ENCODE results near the gene MT1G.
"Not testable (repeated sequence)": the region's sequence is repeated elsewhere in the genome, so short reads cannot be mapped to it uniquely, and the experiment has no call there.

Gene MT1G

DNA sequence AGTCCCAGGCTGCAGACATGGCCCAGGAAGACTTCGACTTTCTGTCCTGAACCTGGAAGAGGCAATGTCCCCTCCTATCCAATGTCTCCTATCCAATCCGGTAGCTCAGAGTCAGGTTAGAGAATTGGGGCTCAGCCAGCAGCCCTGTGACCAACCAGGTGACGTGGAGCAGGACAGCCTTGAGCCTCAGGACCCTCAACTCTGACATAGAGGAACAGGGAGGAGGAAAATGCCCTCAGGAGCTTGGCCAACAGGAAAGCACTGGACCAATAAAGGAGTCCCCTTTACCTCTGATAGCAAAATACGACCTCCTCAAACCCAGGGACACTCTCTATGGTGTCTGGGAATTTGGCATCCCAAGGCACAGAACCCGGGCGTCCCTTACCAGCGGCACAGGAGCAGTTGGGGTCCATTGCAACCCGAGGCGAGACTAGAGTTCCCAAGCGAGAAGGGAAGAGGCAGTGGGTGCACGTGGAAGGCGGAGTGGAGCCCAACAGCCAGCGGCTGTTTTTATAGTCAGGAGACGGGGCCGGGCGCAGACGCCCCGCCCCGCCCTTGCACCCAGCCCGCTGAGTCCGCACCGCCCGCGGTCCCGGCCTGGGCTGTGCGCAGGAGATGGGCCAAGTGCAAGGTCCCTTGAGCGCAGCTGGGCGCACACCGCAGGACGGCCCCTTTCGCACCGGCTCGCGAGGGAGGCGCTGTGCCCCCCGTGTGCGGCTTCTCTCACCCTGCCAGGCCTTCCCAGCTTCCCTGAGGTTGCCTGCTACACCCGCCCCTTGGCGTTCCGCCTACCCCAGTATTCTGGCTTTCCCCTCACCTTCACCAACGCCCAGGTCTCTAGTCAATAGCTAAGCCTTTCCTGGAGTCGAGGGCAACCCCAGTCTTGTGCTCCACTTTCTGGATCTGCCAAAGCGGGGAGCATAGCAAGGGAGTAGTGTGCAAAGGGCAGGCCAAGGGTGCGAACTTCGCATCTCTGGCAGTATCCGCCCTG, at the start of gene MT1G:
TSS of gene MT1G (minus strand) at position 485 of the 991 bp plus-strand sequence. CDS start at position 413, 72 bp downstream.
- peaks cover 6% of the 10 kb centered on the region; the same call in 1 of the 2 replicates for H3K27me3 ChIP-seq (ENCODE audit: insufficient read depth, low read length)
- no peak within 1 kb of the TSS for H3K9ac ChIP-seq (ENCODE audit: low read length)

DNA sequence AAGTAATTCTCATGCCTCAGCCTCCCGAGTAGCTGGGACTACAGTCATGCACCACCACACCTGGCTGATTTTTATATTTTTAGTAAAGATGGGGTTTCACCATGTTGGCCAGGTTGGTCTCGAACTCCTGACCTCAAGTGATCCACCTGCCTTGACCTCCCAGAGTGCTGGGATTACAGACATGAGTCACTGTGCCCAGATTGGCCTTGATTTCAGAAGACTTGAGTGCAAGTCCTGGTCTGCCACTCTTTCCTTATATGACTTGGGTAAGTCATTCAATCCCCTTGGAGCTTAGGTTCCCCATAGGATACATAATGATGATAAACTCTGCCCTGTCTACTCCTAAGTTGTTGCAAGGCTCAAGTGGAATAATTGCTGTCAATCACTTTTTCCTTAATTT, 49.7 kb upstream of the MT1G start:
- not testable (repeated sequence) for H4K20me1 ChIP-seq (ENCODE audit: insufficient read depth, low read length); H3K36me3 ChIP-seq (ENCODE audit: insufficient read depth, low read length); H3K4me2 ChIP-seq (ENCODE audit: low read length); H3K9ac ChIP-seq (ENCODE audit: low read length); H2AFZ ChIP-seq (ENCODE audit: low read length); H3K4me1 ChIP-seq (ENCODE audit: insufficient read depth, low read length, severe bottlenecking); H3F3A ChIP-seq (ENCODE audit: insufficient read depth, low read length); H3K79me2 ChIP-seq (ENCODE audit: insufficient read depth, low read length); H3K9me2 ChIP-seq (ENCODE audit: low read depth, low read length); H3K27ac ChIP-seq (ENCODE audit: low read depth, low read length, poor library complexity, severe bottlenecking); H3K4me3 ChIP-seq (ENCODE audit: low read depth, low read length, poor library complexity, severe bottlenecking); H3K9me3 ChIP-seq (ENCODE audit: low read length); H3K27me3 ChIP-seq (ENCODE audit: insufficient read depth, low read length)

More for the DNA sequence above, at the start of gene MT1G:
- Histone ChIP-seq H2AFZ (ENCODE audit: low read length) (no peak within 1 kb of the TSS), H4K20me1 (ENCODE audit: insufficient read depth, low read length) (no peaks in the 10 kb centered on the region), H3K4me3 (ENCODE audit: low read depth, low read length, poor library complexity, severe bottlenecking) (no peak within 1 kb of the TSS), H3K9me3 (ENCODE audit: low read length) (no peaks in the 10 kb centered on the region), H3K9me2 (ENCODE audit: low read depth, low read length) (no peaks in the 10 kb centered on the region), H3K4me2 (ENCODE audit: low read length) (no peak within 1 kb of the TSS), H3K27ac (ENCODE audit: low read depth, low read length, poor library complexity, severe bottlenecking) (no peak within 1 kb of the TSS), H3K79me2 (ENCODE audit: insufficient read depth, low read length) (no peaks in the 10 kb centered on the region), H3K4me1 (ENCODE audit: insufficient read depth, low read length, severe bottlenecking) (no peaks in the 10 kb centered on the region), H3K36me3 (ENCODE audit: insufficient read depth, low read length) (no peaks in the 10 kb centered on the region), H3F3A (ENCODE audit: insufficient read depth, low read length) (no peaks in the 10 kb centered on the region)
- TF ChIP-seq EZH2 (IDR thresholded peaks at IDR 0.05; ENCODE audit: borderline replicate concordance, low read length): no peak
- TF ChIP-seq, protein P1, sequence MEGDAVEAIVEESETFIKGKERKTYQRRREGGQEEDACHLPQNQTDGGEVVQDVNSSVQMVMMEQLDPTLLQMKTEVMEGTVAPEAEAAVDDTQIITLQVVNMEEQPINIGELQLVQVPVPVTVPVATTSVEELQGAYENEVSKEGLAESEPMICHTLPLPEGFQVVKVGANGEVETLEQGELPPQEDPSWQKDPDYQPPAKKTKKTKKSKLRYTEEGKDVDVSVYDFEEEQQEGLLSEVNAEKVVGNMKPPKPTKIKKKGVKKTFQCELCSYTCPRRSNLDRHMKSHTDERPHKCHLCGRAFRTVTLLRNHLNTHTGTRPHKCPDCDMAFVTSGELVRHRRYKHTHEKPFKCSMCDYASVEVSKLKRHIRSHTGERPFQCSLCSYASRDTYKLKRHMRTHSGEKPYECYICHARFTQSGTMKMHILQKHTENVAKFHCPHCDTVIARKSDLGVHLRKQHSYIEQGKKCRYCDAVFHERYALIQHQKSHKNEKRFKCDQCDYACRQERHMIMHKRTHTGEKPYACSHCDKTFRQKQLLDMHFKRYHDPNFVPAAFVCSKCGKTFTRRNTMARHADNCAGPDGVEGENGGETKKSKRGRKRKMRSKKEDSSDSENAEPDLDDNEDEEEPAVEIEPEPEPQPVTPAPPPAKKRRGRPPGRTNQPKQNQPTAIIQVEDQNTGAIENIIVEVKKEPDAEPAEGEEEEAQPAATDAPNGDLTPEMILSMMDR (IDR thresholded peaks at IDR 0.05; ENCODE audit: low read length): no peak

DNA sequence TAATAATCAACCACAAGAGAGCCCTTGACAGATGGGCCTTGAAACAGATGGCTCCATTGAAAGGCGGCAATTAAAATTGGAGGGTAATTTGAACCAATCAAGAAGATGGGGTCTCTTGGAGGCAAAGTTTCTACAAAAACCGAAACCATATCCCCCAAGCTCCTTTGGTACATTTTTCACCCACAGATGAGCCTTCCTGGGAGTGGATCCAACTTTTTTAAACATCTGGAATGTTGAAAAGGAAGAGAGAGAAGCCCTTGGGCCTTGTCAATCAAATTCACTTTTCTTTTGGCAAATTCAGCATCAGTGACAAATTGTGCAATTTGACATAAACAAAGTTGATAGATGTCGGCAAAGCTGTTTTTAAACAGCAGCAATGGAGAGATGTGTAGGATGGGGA, 48.9 kb upstream of the MT1G start:
- H3K4me2 ChIP-seq (ENCODE audit: low read length): no peak overlapping the region
- H3K27me3 ChIP-seq (ENCODE audit: insufficient read depth, low read length): no peaks in the 10 kb centered on the region
- TF ChIP-seq EZH2 (IDR thresholded peaks at IDR 0.05; ENCODE audit: borderline replicate concordance, low read length): no peak
- TF ChIP-seq, protein P1 (IDR thresholded peaks at IDR 0.05; ENCODE audit: low read length): no peak
- H3K9ac ChIP-seq (ENCODE audit: low read length): no peak overlapping the region
- H2AFZ ChIP-seq (ENCODE audit: low read length): no peak overlapping the region
- no peaks in the 10 kb centered on the region for H3K36me3 ChIP-seq (ENCODE audit: insufficient read depth, low read length)
- no peaks in the 10 kb centered on the region for H3F3A ChIP-seq (ENCODE audit: insufficient read depth, low read length)
- no peaks in the 10 kb centered on the region for H3K9me2 ChIP-seq (ENCODE audit: low read depth, low read length)
- H3K4me1 ChIP-seq (ENCODE audit: insufficient read depth, low read length, severe bottlenecking): no peaks in the 10 kb centered on the region
- no peaks in the 10 kb centered on the region for H3K9me3 ChIP-seq (ENCODE audit: low read length)
- no peak overlapping the region for H3K4me3 ChIP-seq (ENCODE audit: low read depth, low read length, poor library complexity, severe bottlenecking)
- H3K79me2 ChIP-seq (ENCODE audit: insufficient read depth, low read length): no peaks in the 10 kb centered on the region
- H3K27ac ChIP-seq (ENCODE audit: low read depth, low read length, poor library complexity, severe bottlenecking): no peak overlapping the region
- no peaks in the 10 kb centered on the region for H4K20me1 ChIP-seq (ENCODE audit: insufficient read depth, low read length)

Measured in OCI-LY1 (cell line).